CD4-positive, alpha-beta T cell treated with Interleukin-21 for 1 hour (primary cell): ENCODE results near the gene PLK3.
"Not testable (repeated sequence)": the region's sequence is repeated elsewhere in the genome, so short reads cannot be mapped to it uniquely, and the experiment has no call there.

Experiments used
- DNase-seq: peaks from one replicate; pipeline ENCODE4 v3.0.0-alpha.2; 2020

PLK3 gene

DNA sequence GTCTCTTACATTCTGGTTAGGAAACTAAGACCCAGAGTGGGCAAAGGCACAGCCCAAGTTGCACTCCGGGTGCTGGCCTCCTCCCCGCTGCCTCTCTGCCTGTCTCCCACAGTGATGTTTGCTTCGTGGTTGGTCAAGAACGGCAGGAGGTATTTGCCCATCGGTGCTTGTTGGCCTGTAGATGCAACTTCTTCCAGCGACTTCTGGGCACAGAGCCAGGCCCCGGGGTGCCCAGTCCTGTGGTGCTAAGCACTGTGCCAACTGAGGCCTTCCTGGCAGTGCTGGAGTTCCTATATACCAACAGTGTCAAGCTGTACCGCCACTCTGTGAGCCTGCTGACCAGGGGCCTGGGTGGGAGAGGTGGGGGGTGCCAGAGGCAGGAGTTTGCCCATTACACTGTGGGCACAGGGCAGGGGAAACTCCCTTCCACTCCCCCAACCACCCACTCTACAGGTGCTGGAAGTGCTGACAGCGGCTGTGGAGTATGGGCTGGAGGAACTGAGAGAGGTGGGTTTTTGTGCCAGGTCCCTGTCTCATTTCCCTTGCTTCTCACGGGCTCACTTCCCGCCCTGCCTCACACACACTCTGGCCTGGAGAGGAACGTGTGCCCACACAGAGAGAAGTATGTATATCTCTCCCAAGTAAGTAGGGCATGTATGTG is 10.1 kb downstream of the PLK3 start:
- peak; percentile 61 for DNase-seq

DNA sequence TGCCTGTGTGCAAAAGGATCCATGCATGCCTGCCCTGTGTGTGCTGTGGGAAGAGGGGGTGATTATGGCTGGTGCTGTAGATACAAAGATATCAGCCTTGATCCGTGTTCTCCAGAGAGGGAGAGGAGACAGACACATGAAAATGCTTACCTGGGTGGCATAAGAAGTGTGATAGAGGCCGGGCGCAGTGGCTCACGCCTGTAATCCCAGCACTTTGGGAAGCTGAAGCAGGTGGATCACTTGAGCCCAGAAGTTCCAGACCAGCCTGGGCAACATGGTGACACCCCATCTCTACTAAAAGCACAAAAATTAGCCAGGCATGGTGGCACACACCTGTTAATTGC is 10.6 kb downstream of the PLK3 start:
- not testable (repeated sequence) for DNase-seq

DNA sequence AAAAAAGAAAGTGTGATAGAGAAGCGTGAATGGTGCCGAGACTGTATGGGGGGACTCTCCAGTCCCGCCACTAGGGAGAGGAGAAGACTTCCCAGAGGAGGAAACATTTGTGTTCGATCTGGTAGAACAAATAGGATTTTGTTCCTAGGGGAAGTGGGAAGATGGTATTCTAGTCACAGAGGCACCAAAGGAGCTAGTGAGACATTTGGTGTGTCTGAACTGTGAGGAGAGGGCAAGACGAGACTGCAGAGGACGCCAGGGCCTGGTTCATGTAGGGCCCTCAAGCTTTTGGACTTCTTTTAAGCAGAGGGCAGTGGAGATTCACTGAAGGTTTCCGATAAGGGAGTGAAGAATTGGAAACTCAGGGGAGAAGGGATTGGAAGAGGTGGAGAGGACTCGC is 11.1 kb downstream of the PLK3 start:
- no peak for DNase-seq

DNA sequence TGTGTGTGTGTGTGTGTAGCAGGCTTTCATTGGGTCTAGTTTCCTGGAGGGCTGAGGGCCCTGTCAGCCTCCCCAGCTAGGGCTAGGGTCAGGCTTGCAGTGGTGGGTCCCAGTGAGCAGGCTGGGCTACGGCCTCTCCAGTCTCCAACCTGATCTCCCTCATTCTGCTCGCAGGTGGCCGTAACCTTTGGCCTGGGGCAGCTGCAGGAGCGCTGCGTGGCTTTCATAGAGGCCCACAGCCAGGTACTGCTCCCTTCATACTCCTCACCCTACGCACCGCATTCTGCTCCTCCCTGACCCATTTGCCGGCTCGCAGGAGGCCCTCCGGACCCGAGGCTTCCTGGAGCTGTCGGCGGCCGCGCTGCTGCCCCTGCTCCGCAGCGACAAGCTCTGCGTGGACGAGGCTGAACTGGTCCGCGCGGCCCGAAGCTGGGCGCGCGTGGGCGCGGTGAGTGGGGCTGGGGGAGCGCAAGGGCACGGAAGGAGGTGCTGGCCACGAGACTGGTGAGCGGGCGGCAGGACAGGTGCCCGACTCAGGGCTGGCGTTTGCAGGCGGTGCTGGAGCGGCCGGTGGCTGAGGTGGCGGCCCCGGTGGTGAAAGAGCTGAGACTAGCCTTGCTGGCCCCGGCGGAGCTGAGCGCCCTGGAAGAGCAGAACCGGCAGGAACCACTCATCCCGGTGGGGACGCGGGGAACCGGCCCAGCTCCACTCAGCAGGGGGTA is 12.8 kb downstream of the PLK3 start:
- DNase-seq: no peak

DNA sequence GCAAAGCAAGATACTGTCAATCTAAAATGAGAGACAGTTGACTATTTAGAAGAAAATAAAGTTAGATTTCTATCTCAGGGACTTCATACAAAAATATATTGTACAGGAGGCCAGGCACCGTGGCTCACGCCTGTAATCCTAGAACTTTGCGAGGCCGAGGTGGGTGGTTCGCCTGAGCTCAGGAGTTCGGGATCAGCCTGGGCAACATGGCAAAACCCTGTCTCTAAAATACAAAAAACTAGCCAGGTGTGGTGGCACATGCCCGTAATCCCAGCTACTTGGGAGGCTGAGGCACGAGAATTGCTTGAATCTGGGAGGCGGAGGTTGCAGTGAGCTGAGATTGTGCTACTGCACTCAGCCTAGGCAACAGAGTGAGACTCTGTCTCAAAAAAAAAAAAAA is 15.7 kb downstream of the PLK3 start:
- DNase-seq: not testable (repeated sequence)

DNA sequence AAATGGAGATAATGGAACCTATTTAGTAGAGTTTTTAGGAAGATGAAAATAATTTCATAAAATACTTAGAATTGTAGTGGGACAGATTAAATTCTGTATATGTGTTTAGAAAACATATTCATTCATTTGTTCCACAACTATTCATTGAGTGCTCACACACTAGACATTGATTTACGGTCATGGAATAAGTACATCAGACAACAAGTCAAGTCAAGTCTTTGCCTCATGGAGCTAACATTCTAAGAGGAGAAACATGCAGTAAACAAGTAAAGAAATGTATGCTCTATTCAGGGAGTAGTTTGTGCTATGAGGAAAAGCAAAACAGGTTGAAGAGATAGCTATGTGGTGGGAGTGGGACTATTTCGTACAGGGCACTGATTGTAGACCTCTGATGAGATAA is 17.1 kb downstream of the PLK3 start:
- no peak for DNase-seq

DNA sequence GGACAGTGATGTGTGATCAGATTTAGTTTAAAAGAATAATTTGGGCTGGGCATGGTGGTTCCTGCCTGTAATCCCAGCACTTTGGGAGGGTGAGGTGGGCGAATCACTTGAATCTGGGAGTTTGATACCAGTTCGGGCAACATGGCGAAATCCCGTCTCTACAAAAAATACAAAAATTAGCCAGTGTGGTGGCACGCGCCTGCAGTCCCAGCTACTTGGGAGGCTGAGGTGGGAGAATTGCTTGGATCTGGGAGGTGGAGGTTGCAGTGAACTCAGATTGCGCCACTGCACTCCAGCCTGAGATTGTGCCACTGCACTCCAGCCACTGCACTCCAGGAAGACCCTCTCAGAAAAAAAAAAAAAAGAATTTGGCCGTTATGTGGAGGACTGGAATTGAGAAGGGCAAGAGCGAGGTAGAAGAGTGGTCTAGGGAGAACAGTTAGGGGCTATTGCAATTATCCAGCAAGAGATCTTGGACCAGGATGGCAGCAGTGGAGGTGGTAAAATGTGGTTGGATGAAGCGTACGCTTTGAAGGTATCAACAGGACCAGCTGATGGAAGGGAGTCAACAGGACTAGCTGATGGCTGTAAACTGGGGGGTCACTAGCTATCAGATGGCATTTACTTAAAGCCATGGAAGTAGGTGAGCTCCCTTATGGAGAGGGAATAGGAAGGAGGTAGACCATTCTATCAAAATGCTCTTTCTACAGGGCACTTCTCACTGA is 17.8 kb downstream of the PLK3 start:
- no peak for DNase-seq

DNA sequence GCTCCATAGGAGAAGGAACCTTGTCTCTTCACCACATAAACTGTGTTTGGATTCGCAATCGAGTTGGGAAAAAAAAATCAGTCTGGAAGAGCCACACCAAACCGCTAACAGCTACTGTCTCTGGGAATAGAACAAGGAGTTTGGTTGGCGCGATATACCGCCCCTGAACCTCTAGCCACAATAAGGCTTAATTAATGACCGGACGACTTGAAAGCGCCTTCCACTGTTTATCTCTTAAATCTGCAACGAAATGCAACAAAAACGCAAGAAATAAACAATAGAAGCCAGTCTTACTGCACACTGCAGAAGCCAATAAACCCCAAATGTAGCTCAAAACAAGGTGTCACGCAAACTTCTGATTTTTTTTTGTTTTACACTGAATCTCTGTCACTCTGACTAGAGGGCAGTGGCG is 19.0 kb downstream of the PLK3 start:
- no peak for DNase-seq

DNA sequence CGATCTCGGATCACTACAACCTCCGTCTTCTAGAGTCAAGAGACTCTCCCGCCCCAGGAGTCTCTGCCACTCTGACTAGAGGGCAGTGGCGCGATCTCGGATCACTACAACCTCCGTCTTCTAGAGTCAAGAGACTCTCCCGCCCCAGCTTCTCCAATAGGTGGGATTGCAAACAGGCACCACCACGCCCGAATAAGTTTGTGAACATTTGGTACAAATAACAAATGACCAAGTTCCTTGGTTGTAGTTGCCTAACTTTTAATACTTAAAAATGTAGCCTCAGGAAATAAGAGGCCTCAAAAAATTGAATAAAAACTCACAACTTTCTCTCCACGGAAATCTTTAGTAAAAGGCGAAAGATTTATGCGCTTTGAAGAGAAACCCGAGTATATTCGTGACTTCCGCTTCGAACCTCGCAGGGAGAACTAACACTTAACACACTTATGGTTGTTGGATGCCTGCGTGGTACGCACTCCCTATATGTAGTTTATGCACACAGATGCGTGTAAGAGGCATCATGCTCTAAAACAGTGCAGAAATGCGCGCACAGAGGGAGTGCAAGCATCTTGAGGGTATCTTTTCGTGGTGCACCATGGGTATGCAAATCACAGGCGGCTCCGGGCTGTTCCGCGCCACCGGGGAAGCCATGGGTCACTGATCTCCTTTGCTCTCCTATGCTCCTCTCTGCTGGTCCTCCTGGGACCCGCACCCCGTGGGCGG is 19.6 kb downstream of the PLK3 start:
- DNase-seq: peak; percentile 88

DNA sequence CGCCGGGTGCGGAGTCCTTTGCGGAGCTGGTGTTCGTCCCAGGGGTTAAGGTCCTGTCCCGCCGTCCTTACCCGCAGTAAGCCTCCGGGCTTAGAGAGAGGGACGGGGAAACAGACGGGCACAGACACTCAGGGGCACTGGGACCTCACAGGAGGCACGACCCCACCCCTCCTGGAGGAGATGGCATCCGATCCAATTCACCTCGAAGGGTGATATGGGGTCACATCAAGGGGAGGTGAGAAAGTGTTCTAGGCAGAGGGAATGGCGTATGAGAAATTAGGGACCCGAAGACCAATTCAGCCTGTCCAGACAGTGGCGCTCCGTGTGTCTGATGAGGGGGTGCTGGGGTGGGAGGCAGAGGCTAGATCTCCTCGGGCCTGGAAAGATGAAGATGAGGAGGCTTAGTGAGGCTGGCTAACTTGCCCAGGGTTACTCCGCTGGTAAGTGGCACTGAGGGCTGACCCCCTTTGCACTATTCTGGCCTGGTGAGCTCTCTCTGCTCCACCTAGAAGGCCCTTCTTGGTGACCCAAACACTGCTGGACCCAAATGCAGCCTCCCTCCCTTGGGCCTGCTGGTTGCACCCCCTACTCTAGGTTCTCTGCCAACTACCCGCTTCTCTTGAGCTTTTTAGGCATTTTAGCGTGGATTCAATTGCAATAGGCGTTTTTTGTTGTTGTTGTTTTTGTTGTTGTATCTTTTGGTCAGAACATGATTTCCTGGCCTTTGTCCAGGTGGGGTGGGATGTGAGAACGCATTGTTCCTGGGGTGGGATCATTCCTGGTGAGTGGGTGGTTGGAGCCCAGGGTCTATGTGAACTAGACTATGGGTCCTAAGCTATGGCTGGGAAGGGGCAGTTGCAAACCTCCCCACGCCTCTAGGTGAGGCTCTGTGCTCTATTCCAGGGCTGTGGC is 20.4 kb downstream of the PLK3 start:
- DNase-seq: no peak

DNA sequence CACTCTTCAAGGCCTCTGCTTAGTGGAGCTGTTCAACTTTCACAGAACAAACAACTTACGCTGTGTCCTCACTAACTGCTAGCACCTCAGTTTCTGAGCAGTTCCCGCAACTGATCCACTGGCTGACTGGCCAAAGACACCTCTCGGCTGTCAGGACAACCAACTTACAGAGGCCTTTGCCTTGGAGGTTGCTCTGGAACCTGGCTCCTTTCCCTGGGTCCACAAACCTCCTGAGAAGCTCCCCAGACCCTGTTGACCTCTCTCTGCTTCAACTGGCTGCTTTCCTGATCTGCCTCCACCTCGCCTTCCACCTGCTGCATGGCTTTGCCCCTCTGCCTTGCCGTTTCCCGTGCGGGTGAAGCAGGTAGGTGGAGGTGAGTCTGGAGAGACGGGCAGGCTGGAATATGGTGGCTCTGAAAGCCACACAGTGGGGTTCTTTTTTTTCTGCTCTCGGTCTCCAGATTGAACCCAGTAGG is 21.1 kb downstream of the PLK3 start:
- no peak for DNase-seq

DNA sequence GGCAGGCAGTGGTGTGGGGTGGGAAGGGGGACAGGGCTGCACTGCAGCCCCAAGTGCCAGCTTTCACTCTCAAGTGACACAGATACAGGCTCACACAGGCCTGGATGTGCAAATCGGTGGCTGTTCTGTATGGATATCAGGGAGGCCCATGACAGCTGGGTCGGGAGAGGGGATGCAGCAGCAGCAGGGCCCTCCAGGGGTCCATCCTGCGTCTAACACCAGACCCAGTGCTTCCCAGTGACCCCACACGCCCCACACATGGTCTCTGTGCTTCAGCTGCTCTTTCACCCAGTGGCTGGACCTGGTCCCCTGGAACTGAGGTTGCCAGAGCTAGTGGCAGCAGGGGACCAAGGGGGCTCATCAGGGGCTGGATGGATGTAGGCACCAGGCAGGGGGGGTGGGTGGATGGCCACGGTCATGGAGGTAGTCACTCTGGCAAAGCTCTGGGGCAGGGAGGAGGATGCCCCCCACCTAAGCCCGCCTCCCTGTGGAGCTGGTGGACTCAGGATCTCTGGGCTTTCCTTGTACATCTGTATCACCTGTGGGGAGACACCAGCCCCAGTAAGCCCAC is 22.0 kb downstream of the PLK3 start:
- DNase-seq: no peak

DNA sequence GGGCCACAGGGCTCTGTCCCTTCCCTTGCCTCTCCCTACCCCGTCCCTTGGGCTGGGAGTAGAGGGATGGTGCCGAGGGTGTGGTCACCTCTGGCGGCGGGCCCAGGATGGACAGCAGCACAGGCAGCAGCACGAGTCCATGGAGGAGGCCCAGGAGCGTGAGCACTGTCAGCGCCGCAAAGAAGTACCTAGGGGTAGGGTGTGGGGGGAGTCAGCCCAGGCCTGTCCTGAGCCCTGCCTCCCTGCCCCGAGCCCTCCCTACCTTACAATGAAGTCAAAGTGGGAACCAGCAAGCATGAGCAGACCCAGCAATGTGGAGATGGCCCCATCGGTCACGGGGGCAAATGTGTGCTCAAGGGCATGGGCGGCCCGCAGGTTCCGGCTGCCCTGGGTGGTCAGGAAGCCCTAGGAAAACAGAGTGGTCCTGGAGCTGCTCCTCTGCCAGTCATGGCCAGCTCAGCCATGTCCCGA is 22.8 kb downstream of the PLK3 start:
- no peak for DNase-seq

DNA sequence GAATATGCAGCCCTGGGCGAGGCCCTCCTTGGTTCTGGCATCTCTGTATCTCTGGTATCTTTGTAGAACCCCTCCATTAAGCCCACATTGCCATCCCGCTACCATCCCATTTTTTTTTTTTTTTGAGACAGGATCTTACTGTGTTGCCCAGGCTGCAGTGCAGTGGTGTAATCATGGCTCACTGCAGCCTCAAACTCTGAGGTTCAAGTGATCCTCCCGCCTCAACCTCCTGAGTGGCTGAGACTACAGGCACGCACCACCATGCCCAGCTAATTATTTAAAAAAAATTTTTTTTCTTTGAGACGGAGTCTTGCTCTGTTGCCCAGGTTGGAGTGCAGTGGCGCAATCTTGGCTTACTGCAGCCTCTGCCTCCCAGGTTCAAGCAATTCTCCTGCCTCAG is 24.2 kb downstream of the PLK3 start:
- not testable (repeated sequence) for DNase-seq

DNA sequence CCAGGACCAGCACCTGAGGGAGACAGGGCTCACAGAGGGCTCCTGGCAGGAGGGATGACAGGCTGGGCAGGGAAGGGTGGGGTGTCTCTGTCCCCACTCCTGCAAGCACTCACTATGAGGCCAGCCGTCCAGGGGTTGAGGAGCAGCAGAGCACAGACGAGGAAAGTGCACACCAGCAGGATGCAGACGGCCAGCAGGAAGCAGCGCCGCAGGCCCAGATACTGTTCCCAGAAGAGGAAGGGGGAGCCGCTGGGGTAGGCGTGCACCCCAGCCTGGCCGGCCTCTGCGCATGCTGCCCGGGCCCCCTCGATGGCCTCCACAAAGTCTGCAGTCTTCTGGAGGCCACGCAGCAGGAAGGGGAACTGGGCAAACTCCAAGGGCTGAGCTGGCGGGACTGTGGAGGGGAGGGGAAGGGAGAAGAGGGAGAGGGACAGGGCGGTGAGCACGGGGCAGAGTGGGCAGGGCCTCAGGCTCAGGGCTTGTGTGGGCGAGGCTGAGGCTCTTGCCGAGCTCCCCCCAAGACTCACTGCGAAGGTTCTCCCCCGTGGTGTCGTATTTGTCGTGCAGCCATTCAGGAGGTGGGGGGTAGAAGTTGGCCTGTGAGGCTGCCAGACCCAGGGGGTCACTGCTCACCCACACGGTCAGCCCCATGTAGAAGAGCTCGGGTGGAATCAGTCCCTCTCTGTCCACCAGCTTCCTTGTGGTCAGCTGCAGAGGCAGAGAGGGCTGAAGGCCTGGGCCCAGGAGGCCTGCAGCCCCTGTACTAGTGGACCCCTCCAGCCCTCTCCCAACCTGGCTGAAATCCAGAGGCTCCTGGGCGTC is 26.4 kb downstream of the PLK3 start:
- DNase-seq: no peak

DNA sequence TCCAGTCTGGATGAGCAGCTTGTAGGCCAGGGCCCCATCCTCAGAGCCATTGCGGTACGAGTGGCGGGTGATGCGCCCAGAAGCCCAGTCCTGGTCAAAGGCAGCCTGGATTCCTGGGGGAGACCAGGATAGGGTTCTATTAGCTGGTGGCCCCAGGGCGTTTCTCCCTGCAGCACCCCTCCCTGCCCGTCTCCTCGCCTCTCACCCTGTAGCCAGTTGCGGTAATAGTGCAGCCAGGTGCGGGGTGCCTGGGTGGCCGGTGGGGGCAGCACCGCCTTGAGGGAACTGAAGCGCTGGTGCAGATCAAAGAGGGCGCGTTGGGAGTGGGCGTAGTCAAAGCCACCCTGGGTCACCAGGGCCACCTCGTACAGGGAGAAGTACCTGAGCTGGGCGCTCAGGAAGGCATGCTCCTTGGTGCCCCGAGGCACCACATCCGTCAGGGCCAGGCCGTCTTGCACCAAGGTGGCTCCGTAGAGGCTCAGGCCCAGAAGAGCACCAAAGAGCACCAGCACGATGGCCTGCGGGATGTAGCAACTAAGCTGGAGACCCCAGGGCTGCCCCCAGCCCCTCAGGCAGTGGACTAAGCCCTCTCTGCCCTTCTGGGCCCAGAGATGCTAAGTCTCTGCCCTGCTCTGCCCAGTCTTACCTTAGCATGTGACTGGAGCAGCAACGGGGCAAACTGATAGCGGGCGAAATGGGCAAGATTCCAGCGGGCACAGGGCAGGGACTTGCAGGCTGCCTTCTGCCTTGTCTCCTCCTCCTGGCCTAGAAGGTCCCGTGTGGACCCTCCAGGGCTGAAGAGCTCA is 27.2 kb downstream of the PLK3 start:
- DNase-seq: no peak

DNA sequence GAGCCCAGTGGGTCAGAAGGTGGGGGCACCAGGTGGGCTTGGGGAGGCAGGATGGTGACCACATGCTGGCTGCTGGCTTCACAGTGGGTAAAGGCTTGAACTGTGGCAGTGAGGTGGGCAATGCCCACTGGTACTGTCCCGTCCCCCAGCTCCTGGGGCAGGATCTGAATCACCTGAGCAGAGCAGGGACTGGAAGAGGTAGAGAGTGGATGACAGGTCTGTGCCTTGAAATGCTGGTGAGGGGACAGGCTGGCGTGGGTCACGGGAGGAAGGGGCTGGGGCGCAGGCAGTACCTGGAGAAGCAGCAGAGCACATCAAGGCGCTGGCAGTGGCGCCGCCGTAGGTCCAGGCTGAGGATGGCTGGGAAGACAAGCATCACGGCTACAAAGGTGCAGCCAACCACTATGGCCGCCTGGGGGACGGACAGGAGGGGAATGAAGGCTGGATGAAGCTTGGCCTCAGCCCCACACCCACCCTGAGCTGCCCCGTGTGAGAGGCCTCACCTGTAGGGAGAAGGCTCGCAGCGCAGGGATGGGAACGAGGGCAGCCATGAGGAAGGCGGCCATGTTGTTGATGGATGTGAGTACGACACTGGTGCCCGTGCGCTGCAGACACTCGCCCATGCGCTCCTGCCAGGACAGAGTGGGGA is 27.9 kb downstream of the PLK3 start:
- DNase-seq: no peak

DNA sequence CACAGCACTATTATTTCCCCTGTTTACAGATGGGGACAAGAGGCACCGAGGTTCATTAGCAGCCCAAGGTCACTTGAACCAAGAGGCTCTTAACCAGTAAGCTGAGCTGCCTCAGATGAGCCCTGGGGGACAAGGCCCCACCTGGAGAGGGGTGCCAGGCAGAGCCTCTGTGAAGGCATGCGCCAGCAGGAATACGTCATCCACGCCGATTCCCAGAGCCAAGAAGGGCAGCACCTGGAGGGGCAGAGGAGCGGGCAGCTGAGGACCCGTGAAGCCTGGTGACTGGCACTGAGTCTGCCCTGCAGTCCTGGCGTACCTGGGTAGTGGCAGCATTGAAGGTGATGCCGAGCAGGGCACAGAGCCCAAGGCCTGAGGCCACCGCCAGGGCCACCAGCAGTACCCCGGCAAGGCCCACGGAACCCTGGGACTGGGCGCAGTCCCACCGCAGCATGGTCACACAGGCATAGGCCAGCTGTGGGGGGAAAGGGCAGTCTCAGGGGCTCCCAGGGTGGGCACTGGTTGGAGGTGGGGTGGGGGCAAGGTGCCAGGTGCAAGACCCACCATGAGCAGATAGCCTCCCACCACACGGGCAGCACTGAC is 28.8 kb downstream of the PLK3 start:
- no peak for DNase-seq
